BE2C (cell line): ENCODE results near the gene SDR42E1.

Experiments
- DNase-seq: peaks from one replicate; pipeline ENCODE4 v3.0.0-alpha.2; 2020
- H3K27me3 ChIP-seq: fragments of 250-450 bp; sonication (Bioruptor Pico); 2 replicates; pipeline ENCODE4 v1.5.1; 2020; ENCODE audit warnings: mild to moderate bottlenecking
- H3K36me3 ChIP-seq: fragments of 250-450 bp; sonication (Bioruptor Pico); 2 replicates; pipeline ENCODE4 v1.5.1; 2020; ENCODE audit warnings: mild to moderate bottlenecking
- H3K4me1 ChIP-seq: fragments of 250-450 bp; sonication (Bioruptor Pico); 2 replicates; pipeline ENCODE4 v1.5.1; 2020
- H3K4me3 ChIP-seq: 2 replicates; pipeline ENCODE4 v1.5.1; 2011; ENCODE audit warnings: low read depth, low read length
- H3K9me3 ChIP-seq: fragments of 250-450 bp; sonication (Bioruptor Pico); 2 replicates; pipeline ENCODE4 v1.5.1; 2020
- TF ChIP-seq, protein P1 (sequence below): IDR thresholded peaks from 2 replicates; pipeline ENCODE4 v1.5.1; 2012; ENCODE audit warnings: mild to moderate bottlenecking, low read depth, low read length

SDR42E1 gene

DNA sequence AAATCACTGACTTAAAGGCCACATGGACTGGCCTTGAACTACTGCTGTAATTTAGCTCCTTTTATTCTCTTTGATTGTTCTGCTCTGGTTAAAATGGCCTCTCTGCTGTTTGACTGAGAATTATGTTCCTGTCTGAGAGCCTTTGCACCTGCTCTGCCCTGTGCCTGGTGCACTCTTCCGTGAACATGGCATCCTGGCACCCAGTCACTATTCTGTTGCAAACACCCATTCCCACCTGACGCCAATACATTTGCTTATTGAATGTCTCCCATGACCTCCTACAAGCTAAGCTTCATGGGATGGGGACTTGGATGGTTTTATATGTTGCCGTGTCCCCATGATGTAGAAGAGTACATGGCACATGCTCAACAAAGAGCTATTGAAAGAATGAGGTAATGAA lies 43.8 kb upstream of the SDR42E1 start:
- TF ChIP-seq, protein P1, sequence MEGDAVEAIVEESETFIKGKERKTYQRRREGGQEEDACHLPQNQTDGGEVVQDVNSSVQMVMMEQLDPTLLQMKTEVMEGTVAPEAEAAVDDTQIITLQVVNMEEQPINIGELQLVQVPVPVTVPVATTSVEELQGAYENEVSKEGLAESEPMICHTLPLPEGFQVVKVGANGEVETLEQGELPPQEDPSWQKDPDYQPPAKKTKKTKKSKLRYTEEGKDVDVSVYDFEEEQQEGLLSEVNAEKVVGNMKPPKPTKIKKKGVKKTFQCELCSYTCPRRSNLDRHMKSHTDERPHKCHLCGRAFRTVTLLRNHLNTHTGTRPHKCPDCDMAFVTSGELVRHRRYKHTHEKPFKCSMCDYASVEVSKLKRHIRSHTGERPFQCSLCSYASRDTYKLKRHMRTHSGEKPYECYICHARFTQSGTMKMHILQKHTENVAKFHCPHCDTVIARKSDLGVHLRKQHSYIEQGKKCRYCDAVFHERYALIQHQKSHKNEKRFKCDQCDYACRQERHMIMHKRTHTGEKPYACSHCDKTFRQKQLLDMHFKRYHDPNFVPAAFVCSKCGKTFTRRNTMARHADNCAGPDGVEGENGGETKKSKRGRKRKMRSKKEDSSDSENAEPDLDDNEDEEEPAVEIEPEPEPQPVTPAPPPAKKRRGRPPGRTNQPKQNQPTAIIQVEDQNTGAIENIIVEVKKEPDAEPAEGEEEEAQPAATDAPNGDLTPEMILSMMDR: no peak

DNA sequence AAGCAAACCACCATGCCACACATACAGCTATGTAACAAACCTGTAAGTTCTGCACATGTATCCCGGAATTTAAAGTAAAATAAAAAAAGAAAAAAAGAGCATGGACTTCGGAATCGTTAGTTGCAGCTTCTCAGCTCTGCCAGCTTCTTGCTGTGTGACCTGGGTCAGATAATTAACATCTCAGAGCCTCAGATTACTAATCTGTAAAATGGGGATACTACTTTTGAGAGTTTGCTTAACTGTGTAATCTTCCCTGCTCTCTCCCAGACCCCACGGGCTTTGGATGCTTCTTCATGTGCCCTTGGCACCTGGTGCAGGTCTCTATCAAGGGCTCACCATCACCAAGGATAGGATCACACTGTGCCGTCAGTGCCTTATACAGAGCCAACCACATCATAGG lies 40.4 kb upstream of the SDR42E1 start:
- H3K27me3 ChIP-seq: no peaks in the 10 kb centered on the region
- no peak overlapping the region for H3K4me3 ChIP-seq
- H3K9me3 ChIP-seq: no peaks in the 10 kb centered on the region
- TF ChIP-seq, protein P1: no peak
- no peak for DNase-seq
- no peaks in the 10 kb centered on the region for H3K4me1 ChIP-seq
- no peaks in the 10 kb centered on the region for H3K36me3 ChIP-seq

More for the DNA sequence above, 43.8 kb upstream of the SDR42E1 start:
- H3K27me3 ChIP-seq: no peaks in the 10 kb centered on the region
- no peak overlapping the region for H3K4me3 ChIP-seq
- no peak for DNase-seq
- H3K9me3 ChIP-seq: no peaks in the 10 kb centered on the region
- H3K4me1 ChIP-seq: no peaks in the 10 kb centered on the region
- no peaks in the 10 kb centered on the region for H3K36me3 ChIP-seq

DNA sequence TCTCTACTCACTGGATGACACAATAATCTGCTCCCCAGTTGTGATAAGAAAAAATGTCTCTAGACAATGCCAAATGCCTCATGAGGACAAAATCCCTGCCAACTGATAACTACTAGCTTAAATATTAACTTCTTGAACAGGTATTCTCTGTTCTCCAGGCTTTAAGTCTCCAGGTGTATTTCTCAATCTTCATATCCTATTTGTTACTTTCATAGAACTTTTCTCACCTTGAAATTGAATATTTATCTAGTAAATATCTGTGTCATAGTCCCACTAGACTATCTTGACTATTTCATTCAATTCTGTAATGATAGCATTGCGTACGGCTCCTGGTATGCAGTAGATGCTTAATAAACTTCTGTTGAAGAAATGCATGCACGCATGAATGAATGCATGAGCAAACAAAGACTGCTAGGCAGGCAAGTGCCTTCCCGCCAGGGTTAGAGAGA lies 39.7 kb upstream of the SDR42E1 start:
- Histone ChIP-seq H3K4me3 (no peak overlapping the region), H3K27me3 (no peaks in the 10 kb centered on the region), H3K36me3 (no peaks in the 10 kb centered on the region), H3K4me1 (no peaks in the 10 kb centered on the region), H3K9me3 (no peaks in the 10 kb centered on the region)
- DNase-seq: no peak
- TF ChIP-seq, protein P1: no peak

DNA sequence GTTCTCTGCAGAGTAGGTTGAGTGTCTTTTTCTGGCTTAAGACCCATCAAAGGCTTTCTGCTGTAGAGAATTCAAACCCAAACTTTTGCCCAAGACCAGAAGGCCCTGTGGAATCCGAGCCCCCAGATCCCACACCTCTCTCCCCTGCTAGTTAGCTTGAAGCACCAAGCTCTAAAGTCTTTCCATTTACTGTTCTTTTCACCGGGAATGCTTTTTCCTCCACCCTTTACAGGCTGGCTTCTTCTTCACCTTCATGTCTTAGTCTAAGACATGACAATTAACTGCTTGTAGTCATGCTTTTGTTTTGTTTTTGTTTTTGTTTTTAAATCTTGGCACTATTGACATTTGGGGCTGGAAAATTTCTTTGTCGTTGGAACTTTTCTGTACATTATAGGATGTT lies 39.2 kb upstream of the SDR42E1 start:
- Histone ChIP-seq H3K36me3 (no peaks in the 10 kb centered on the region), H3K9me3 (no peaks in the 10 kb centered on the region), H3K4me1 (no peaks in the 10 kb centered on the region), H3K4me3 (no peak overlapping the region), H3K27me3 (no peaks in the 10 kb centered on the region)
- TF ChIP-seq, protein P1: no peak
- DNase-seq: no peak

DNA sequence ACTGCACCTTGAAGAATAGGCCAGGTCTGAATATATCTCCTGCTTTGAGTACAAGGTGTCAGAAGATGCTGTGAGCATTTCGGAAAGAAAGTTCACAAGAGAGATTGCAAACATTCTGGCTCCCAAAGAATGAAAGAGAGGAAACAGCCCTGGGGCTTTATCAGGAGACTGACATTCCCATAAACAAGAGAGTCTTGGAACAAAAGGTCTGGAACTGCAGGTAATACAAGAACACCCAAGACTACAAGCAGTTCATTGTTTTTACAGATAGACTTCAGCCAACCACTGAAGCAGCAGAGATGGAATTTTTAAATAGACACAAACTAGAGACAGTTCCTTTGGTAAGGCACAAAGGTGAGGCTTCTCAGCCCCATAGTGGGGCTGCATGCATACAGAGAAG lies 38.2 kb upstream of the SDR42E1 start:
- Histone ChIP-seq H3K4me3 (no peak overlapping the region), H3K27me3 (no peaks in the 10 kb centered on the region), H3K9me3 (no peaks in the 10 kb centered on the region), H3K4me1 (no peaks in the 10 kb centered on the region), H3K36me3 (no peaks in the 10 kb centered on the region)
- TF ChIP-seq, protein P1: no peak
- DNase-seq: no peak

DNA sequence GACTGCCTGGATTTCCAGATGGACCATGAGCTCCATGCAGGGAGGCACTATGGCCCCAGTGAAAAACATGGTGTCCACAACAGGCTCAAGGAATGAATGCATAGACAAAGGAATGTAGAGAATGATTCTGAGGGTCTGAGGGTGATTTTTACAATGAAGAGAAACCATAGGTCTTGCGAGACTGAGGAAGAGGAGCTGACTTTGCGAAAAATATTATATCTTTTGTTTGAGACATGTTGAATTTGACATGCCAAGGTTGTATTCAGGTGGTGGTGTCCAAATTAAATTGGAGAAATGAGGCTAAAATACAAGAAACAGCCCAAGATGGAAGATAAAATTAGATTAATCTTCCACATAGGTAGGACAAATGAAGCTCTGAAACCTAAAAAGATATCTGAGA lies 36.5 kb upstream of the SDR42E1 start:
- no peaks in the 10 kb centered on the region for H3K36me3 ChIP-seq
- DNase-seq: no peak
- no peaks in the 10 kb centered on the region for H3K9me3 ChIP-seq
- no peaks in the 10 kb centered on the region for H3K4me1 ChIP-seq
- no peaks in the 10 kb centered on the region for H3K27me3 ChIP-seq
- TF ChIP-seq, protein P1: no peak
- no peak overlapping the region for H3K4me3 ChIP-seq
